HG02610 (cell line): ENCODE data around the gene POU2AF3.

Experiments
- ATAC-seq: cut with Tn5 transposase; IDR thresholded peaks from one replicate; pipeline ENCODE4 v1.9.1; 2021; ENCODE audit warnings: mild to moderate bottlenecking, moderate library complexity; ENCODE audit not compliant: unreplicated experiment

The POU2AF3 gene

DNA sequence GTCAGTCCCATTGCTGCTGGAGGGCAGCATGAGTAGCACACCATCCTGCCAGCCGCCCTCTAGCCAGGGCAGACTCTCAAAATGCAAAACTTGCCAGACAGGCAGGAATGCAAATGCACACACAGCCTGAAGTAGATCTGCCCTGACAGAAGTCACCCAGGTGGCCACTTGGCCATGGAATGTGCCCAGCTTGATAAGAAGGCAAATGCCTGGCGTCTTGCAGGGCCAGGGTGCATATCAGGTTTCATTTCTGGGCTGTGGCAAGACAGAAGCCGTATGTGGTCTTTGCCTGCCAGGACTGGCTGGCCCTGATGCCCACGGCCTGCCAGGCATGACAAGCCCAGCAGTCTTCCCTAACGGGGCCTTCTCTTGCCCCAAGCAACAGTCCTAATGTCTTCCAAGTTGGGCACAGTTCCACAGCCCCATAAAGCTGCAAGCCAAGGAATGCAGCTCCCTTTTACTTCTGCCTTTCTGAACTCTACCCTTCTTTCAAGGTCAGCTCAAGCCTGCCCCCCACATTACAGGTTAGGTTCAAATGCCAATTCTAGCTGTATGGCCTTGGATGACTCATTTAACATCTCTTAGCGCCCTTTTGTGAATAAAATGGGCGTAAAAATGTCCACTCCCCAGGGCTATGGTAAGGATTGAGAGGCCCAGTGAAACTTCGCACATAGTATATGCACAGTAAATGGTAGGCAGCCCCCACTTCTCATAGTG, 29.7 kb downstream of the POU2AF3 start:
- no peak for ATAC-seq

DNA sequence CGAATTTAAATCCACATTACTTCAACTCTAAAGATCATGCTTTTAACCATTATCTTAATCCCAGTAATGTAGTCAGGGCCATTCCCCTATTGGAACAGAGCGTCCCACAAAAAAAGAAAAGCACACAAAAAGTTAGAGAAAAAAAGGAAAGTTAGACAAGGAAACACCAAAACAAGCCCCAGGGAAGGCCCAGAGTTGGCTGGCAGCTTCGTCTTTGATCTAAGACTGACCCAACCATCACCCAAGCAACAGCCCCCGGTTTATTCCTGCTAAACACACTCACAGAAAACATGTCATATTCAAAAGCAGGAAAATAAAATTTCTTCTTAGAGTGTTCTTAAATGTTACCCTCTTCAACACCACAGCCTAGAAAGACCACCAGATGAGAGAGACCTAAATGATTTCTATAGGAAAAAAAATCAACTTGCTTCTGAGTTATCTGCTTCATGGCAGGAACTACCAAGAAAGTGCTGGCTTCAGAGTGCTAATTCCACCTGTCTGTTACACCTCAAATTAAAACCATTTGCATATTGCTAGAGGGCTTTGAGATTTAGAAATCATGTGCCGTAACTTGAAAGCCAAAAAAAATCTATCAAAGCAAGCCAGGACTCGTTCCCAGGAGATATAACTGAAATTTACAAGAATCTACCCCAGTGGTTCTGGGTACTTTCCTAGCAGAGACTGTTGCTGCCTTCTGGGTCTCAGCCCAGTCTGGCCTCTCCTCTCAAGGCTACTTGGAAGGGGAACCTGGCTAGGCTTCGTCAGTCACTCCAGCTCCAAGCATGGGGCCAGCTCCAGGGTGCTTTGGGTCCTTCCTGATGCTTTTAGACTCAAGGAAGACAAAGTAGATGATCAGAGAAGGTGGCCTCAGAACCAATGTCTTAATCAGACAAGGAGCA, 31.2 kb downstream of the POU2AF3 start:
- ATAC-seq, result no peak

DNA sequence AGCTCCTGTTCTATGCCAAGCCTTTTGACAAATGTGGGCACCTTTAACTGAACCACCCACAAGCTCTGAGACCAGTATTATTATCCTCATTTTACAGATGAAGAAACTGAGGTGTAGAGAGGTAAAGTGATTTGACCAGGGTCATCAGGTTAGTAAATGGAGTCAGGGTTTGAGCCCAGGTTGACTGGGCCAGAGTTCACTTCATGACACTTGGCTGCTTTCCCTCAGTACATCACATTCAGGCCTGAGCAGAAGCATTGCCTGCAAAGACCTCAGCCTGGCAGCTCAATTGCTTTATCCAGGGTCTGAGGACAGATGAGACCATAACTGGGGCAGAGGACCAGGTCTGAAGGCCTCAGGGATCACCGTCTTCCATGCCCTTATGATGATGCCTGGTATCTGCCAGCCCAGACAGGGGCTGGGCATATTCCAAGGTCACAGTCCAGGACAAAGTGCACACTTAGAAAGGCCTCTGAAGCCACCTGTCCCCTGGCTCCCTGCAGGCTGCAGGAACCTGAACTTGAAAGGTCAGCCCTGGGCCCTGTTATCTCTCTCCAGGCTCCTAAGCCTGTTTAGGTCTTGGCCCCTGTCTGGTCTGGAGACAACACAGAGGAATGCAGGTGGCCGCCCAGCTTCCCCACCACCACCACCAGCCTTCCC, 32.0 kb downstream of the POU2AF3 start:
- no peak for ATAC-seq

DNA sequence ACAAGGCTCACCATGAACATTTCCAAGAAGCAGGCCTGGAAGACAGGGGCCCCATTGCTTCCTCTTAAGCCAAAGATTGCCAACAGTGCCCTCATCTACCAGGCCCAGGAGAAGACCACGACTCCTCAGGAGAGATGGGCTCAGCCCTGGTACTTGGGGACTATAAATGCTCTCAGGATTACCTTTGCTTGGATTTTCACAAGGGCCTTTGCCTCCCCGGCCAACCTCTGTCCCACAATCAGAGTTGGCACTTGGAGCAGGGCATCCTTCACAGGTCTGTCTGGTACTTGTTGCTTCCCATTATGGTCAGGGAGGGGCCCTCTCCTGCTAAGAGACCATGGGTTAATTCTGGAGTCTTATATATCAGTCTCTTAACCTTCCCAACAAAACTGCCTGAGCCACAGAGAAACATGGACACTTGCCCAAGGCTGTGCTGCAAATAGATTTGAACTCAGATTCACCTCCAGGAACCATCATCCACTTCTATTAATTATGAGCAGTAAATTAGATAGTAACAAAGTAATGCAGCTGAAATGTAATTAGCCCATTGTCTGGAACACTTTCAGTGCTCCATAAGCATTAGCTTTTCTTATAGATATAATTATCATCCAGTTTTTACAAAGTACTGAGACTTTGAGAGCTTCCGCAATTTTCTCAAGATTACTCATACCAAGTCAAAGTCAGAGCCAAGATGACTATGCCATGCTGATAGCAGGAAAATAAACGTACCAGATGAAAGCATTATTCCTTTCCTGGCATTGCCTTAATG, 33.5 kb downstream of the POU2AF3 start:
- no peak for ATAC-seq

DNA sequence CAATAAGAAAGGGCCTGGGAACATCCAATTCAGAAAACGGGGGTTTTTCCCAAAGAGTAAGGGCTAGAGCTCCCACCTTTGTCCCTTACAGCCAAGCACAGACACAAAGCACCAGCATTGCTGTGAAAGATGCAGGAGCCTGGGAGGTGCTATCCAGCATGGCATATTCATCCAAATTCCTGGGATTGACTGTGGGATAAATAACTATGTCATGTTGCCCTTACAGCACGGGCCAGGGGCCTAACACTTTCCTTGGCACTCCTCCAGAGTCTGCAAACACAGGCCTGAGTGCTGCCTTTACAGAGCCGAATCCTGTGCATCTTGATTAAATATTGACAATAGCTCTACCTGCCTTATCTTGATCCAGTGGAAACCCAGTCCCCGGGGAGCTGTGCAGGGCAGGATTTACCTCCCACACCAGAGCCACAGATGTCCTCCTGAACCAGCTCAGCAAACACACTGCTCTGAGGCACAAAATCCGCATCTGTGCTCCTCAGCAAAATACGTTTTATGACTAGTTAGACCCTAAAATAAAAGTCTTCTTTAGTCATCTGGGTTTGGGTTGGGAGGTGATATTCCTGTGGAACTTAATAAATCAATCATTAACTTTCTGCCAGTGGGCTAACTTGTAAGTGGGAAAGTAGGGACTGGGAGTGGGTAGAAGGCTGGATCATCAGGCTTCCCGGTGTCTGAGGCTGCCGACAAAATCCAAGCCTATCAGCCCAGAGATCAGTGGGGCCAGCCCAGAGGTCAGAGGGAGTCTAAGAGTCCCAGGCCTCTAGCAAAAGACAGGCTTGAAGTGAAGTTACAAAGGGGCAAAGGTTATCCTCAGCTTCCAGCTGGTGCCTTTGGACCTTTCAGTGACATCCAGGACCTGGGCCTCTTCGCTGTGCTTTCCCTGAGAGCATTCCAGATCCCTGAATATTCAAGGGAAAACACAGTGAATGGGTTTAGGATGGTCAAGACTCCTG, 36.5 kb downstream of the POU2AF3 start:
- no peak for ATAC-seq

DNA sequence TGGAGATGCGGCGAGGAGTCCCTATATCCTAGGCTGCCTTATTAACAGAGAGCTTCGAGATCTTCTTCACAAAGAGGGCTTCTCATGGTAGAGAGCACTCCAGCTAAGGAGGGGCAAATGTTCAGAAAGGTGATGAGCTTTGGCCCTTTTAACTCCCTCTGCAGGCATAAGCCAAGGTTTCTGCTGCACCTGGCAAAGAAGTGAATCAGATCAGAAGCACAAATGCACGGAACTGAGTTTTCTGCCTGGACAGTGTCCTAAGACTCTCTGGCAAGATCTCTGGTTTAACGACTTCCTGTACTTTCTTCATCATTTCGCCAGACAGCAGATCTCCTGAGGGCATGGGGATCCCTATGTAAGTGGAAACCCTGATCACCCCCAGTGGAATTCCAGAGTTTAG, 37.2 kb downstream of the POU2AF3 start:
- ATAC-seq, result no peak

DNA sequence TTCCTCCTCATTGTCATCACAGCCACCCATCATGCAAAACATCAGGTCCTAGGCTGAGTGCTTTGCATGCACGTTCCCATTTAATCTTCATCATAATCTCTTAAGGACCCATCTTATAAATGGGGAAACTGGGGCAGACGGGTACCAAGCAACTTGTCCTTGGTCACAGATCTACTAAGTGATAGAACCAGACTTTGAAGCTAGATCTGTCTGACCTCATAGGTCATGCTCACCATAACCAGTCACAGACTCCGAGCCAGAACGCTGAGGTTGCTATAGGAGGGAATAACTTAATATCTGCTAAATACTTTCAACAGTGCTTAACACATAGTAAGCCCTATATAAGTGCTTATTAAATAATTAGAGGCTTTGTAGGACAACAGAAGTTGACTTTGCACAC, 37.7 kb downstream of the POU2AF3 start:
- ATAC-seq, result no peak

DNA sequence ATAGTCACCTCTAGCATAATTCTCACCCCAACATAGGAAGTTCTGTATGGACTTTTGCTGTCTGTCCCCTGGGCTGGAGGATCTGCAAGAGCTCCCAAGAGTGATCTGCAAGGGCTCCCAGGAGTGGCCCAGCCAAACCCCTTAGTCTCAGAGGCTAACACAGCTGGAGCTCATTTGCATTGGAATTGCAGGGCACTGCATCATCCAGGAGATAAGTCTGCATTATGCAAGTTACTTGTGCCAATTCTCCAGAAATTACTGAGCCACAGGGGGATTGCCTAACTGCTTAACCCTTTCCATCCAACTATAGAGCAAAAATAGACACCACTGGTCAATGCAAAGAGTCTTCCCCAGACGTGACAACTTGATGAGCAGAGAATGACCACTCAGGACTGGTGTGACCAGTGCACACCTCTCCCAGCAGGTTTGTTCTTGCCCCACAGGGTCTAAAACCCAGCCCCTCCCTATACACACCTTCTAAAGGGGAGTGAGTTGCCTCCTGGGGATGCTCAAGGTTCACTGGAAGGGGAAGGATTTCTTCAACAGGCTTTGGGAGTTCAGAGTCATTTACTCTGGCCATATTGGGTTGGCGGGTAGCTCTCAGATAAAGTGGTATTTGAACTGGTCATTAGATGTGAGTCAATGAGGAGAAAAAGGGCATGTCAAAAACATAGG, 38.4 kb downstream of the POU2AF3 start:
- ATAC-seq, result no peak

DNA sequence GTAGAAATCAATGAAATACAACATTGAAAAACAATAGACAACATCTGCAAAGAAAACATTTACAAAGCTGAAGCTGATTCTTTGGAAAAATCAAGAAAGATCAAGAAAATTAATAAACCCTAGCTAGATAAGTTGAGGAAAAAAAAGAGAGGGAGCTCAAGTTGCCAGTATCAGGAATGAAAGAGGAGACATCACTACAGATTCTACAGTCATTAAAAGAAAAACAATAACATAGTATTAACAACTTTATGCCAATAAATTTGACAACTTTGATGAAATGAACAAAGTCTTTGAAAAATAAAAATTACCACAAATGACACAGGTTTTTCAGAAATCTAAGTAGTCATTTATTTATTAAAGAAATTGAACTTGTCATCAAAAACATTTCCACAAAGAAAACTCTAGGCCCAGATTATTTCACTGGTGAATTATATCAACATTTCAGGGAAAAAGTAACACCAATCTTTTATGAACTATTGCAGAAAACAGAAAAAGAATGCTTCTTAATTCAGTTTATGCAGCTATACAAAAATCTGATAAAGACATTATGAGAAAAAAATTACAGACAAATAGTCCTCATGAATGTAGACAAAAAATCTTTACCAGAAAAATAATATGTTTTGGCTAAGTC, 41.5 kb downstream of the POU2AF3 start:
- no peak for ATAC-seq

DNA sequence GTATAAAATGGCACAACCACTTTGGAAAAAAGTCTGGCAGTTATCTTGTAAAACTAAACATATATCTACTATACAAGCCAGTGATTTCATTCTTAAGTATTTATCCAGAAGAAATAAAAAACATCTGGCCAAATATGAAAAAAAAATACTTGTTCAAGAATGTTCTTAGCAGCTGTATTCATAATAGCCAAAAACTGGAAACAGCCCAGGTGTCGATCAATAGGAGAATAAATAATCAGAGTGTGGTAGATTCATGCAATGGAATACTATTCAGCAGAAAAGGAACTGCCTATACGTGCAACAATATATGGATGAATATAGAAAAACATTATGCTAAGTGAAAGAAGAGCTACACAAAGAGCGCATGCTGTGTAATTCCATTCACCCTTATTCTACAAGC, 44.0 kb downstream of the POU2AF3 start:
- ATAC-seq, result no peak

DNA sequence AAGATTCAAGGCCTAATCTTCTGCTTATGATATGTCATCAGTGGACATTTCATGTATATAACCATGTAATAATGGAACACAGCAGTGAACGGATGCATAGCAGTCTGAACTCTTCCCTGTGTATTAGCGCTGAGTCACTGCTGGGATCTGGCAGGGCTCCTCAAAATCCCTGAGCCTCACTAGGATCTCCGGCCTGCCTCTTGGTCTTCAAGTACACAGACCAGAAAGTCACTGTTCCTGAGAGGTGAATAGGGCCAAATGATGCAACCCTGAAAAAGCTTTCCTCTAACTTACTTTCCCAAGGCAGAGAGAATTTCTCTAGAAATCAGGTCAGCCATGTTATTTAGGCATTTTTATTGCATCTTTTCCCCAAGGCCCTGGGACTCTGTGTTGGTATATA, 45.7 kb downstream of the POU2AF3 start:
- ATAC-seq, result no peak

DNA sequence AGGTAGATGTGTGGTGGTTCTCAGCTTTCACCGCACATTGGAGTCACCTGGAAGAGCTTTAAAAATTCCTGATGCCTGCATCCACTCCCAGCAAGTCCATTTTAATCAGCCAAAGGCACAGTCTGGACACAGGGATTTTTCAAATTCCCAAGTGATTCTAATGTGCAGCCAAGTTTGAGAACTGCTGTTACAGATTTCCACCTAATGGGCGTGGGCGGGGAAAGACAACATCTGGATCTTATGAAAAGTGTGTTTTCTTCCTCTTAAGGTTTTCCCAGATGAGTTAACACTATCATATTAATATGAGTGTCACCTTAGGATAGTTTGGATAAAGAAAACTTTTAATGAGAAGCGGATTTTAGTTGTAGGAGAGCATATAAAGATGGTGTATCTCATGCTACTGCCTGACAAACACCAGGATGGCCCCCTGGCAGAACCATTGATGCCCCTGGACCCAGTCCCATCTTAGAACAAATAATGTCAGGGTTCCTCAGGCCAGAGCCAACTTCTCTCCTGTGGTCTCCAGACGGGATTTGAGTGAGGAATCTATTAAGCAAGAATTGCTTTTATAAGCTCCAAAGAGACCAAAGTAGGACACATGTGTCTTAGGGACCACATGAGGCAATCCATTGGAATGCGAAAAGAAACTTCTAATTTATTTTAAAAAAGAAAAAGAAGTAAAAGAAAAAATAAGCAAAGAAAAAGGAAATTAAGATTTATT, 48.8 kb downstream of the POU2AF3 start:
- ATAC-seq, result no peak

DNA sequence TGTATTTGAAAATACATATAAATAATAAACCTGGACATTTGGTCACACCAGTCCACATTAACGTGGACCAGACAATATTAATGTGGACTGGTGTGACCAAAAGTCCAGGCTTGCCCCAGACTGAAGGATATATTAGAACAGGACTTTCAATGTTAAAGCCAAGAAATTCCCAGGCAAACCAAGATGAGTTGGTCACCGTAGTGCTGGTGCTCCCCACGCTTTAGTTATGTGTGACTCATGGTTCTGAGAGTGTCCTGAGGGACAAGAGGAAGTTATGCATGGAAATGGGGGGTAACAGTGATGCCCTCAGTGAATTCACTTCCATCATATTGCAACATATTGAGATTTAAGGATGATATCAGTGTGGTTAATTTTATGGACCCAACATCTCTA, 49.4 kb downstream of the POU2AF3 start:
- no peak for ATAC-seq

DNA sequence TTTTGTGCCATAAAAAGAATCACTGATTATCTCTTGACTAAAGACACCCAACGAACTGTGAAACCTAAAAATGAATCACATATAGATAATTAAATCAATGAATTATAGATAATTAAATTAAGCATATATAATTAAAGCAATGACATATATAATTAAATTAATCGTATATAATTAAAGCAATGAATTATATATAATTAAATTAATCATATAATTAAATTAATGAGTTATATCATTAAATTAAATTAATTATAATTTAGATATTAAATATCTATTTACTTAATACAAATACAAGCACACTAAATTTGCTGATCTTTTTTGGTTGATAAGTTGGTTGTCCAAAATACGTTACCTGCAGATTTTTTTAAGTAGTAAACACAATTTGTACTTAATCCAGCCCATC, 49.8 kb downstream of the POU2AF3 start:
- no peak for ATAC-seq

DNA sequence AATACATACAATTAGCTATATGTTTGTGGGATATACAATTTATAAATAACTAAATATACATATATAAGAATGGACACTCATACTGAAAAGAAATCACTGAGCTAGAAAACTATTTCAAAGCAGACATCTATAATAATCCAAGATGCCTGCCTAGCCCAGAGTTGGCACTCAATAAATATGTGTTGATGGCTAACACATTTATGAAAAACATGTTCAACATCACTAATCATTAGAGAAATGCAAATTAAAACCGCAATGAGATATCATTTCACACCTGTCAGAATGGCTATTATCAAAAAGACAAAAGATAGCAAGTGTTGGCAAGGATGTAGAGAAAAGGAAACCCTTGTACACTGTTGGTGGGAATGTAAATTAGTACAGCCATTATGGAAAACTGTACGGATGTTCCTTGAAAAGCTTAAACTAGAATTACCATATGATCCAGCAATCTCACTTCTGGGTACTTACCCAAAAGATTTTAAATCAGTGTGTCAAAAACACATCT, 50.9 kb downstream of the POU2AF3 start:
- no peak for ATAC-seq

DNA sequence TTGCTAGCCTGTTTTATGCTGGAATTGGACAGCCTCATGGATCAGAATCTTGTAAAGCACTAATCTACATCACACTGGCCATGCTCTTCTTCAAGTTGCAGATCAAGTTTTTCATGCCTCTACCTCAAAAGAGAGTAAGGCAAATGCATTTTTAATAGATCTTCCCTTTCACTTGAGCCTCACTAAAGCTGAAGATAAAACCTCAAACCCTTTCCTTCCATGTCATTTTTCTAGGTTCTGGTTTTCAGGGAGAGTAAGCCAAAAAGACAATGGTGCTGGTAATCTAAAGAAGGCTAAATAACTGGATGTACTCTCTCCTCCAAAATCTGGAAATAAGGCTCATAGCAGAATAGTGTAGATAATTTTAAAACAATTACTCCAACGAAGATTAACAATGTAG, 52.5 kb downstream of the POU2AF3 start:
- no peak for ATAC-seq

DNA sequence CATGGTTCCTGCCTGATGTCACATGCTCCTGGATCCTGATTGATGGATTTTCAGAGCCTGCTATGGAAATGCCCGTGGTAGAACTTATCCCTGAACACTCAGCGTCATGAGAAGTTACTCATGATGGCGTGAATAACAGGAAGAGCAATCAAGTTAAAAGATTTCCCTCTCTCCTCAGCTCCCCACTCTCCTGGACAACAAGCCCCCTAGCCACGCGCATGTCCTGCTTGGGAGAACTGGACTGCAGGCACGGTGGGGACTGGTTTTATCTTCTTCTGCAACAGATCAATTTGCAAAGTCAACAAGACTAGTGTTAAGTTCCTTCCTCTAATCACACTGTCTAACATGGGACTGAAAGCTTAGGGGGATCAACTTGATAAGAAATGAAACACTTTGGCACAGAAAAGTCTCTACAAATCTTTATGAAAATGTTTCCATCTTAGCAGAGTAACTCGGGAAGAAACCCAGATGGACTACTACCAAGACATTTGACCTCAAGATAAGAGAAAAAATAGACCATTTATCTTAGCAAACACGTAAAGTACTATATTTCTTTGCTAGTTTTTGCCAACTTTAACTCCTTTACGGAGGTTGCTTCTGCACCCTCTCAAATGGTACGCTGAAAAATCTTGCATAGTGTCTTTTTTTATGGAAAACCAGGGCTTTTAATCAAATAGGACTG, 53.2 kb downstream of the POU2AF3 start:
- ATAC-seq, result no peak
